Naive thymus-derived CD4-positive, alpha-beta T cell (primary cell): ENCODE measurements around the gene HDAC4. TPM values are rescaled to one million over a fixed set of nuclear protein-coding genes. Genes with fewer than 3 reads are reported as not detected.

Source experiments
- ATAC-seq: fragments of 150-1000 bp; cut with Tn5 transposase; 2 replicates; pipeline ENCODE4 v1.10.0; 2021; ENCODE audit warnings: mild to moderate bottlenecking, moderate library complexity
- CTCF ChIA-PET: fragments of 350-600 bp; sonication (Branson Sonifier 250); formaldehyde crosslinking; loops from one replicate; lab custom pipeline; 2021; ENCODE audit warnings: antibody characterized with exemption; lab: Charles Lee
- POLR2A ChIA-PET: fragments of 350-600 bp; sonication (Branson Sonifier 250); formaldehyde crosslinking; loops from one replicate; lab custom pipeline; 2021; ENCODE audit warnings: antibody characterized with exemption, inconsistent platforms; lab: Charles Lee
- DNase-seq, 9 donors: peaks; one replicate each; pipeline versions ENCODE4 v3.0.0 to v3.0.0-alpha.2; 2020 to 2022; ENCODE audit warnings: mixed read lengths in 1 of 9
- H3K27ac ChIP-seq: one replicate; pipeline ENCODE4 v1.7.0; 2013; ENCODE audit warnings: mild to moderate bottlenecking, low read depth, low read length, moderate library complexity
- H3K27me3 ChIP-seq, 2 donors: one replicate each; pipeline ENCODE4 v1.7.0; 2013; ENCODE audit warnings: low read length in 2 of 2, mild to moderate bottlenecking in 2 of 2, moderate library complexity in 2 of 2; ENCODE audit not compliant: control insufficient read depth in 2 of 2, insufficient read depth in 2 of 2
- H3K36me3 ChIP-seq, 3 experiments: 1 replicate in 2 of 3; 2 replicates in 1 of 3; pipeline ENCODE4 v1.7.0; 2013; ENCODE audit warnings: low read length in 3 of 3, mild to moderate bottlenecking in 3 of 3, moderate library complexity in 1 of 3; ENCODE audit not compliant: insufficient read depth in 3 of 3, control insufficient read depth in 2 of 3
- H3K4me1 ChIP-seq, 2 donors: one replicate each; pipeline ENCODE4 v1.7.0; 2013; ENCODE audit warnings: low read length in 2 of 2, mild to moderate bottlenecking in 2 of 2, moderate library complexity in 1 of 2; ENCODE audit not compliant: control insufficient read depth in 2 of 2, insufficient read depth in 2 of 2
- H3K4me3 ChIP-seq: 2 replicates; pipeline ENCODE4 v1.7.0; 2013; ENCODE audit warnings: mild to moderate bottlenecking, low read length
- H3K9me3 ChIP-seq, 3 experiments: 1 replicate in 2 of 3; 2 replicates in 1 of 3; pipeline ENCODE4 v1.7.0; 2013; ENCODE audit warnings: low read length in 3 of 3; ENCODE audit not compliant: control insufficient read depth in 2 of 3
- H3K27ac Mint-ChIP-seq, 9 donors: one replicate each; pipeline ENCODE4 v1.8.0; 2020 to 2022; ENCODE audit warnings: mixed read lengths in 9 of 9, mild to moderate bottlenecking in 8 of 9, moderate library complexity in 5 of 9, inconsistent platforms in 2 of 9
- H3K27me3 Mint-ChIP-seq, 5 donors: one replicate each; pipeline ENCODE4 v1.8.0; 2021 to 2022; ENCODE audit warnings: mixed read lengths in 5 of 5, mild to moderate bottlenecking in 1 of 5
- H3K36me3 Mint-ChIP-seq, 5 donors: one replicate each; pipeline ENCODE4 v1.8.0; 2020 to 2022; ENCODE audit warnings: mixed read lengths in 5 of 5, mild to moderate bottlenecking in 3 of 5, inconsistent platforms in 1 of 5
- H3K4me1 Mint-ChIP-seq, 7 donors: one replicate each; pipeline ENCODE4 v1.8.0; 2020 to 2022; ENCODE audit warnings: mixed read lengths in 7 of 7, mild to moderate bottlenecking in 3 of 7, inconsistent platforms in 1 of 7
- H3K4me3 Mint-ChIP-seq, 10 donors: one replicate each; pipeline ENCODE4 v1.8.0; 2020 to 2022; ENCODE audit warnings: mild to moderate bottlenecking in 10 of 10, mixed read lengths in 10 of 10, moderate library complexity in 6 of 10, inconsistent platforms in 2 of 10
- H3K9me3 Mint-ChIP-seq, 11 donors: one replicate each; pipeline ENCODE4 v1.8.0; 2020 to 2022; ENCODE audit warnings: mixed read lengths in 11 of 11, mild to moderate bottlenecking in 4 of 11, inconsistent platforms in 1 of 11, moderate library complexity in 1 of 11
- intact Hi-C, 2 donors: fragments of 100-400 bp; cut with micrococcal nuclease; formaldehyde crosslinking; loops; one replicate each; pipeline ENCODE4 v1.15.1; 2023
- polyA plus RNA-seq, 2 donors: library from polyadenylated mRNA; unstranded; fragments of 300-500 nt; fragmentation: Illumina TruSeq; gene quantifications; one replicate each; pipeline ENCODE4 v1.2.3, GENCODE V29; 2021
- total RNA-seq, 6 experiments: library from RNA in 5 of 6; stranded (reverse) in 5 of 6; gene quantifications; 1 replicate in 5 of 6; 2 replicates in 1 of 6; pipeline ENCODE4 v1.2.3 and lab custom pipeline; 2021 to 2026

The HDAC4 gene
- total and polyA plus RNA-seq, 7 experiments from 2014 or later = 7.4 to 101 (median 55.3) TPM

- Histone ChIP-seq H3K36me3 (no peaks in the 10 kb centered on the region), H3K4me1 (no peaks in the 10 kb centered on the region), H3K4me3 (no peak overlapping the region), H3K9me3 (no peaks in the 10 kb centered on the region), H3K27me3 (no peaks in the 10 kb centered on the region), H3K27ac (no peak overlapping the region)
- ATAC-seq (no peak), DNase-seq (no peak)
- Mint-ChIP-seq H3K36me3 (no peaks in the 10 kb centered on the region), H3K9me3 (no peaks in the 10 kb centered on the region), H3K4me3 (no peak overlapping the region), H3K27ac (no peak overlapping the region), H3K4me1 (no peaks in the 10 kb centered on the region), H3K27me3 (peaks cover 4 to 21% (median 13%) of the 10 kb centered on the region in 5 donors)
- CTCF ChIA-PET = no interaction called here
- POLR2A ChIA-PET = no interaction called here
- intact Hi-C loops = no loop called here
These were observed 387.7 kb downstream of the HDAC4 start for GRCh38 chr2:239012936-239013677.

DNA sequence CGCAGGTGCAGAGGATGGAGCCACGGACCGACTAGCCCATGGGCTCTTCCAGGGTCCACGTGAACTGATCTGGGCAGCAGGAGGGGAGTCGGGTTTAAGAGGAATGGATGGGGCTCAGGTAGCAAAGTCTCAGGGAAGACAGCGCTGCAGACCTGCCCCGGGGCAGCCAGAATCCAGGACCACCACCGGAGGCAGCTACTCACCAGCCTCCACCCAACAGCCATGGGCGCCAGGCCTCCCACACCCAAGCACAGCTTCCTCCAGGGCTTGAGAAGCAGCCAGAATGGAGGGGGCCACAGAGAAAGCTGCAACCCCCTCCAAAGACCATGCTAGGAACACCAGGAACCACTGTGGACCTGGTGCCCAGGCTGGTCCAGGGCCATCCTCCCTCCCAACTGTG is 388.6 kb downstream of the HDAC4 start:
- Mint-ChIP-seq H3K4me3 (no peak overlapping the region), H3K27me3 (peaks cover 6 to 23% (median 15%) of the 10 kb centered on the region in 5 donors), H3K4me1 (no peaks in the 10 kb centered on the region), H3K9me3 (no peaks in the 10 kb centered on the region), H3K27ac (no peak overlapping the region), H3K36me3 (no peaks in the 10 kb centered on the region)
- intact Hi-C loops = no loop called here
- no peaks in the 10 kb centered on the region for H3K36me3 ChIP-seq
- no peaks in the 10 kb centered on the region for H3K9me3 ChIP-seq
- H3K4me3 ChIP-seq = no peak overlapping the region
- H3K27ac ChIP-seq = no peak overlapping the region
- no peaks in the 10 kb centered on the region for H3K4me1 ChIP-seq
- ATAC-seq (no peak), DNase-seq (no peak)
- CTCF ChIA-PET = no interaction called here
- POLR2A ChIA-PET = no interaction called here
- no peaks in the 10 kb centered on the region for H3K27me3 ChIP-seq

GRCh38 chr2:239009589-239009961 is 391.2 kb downstream of the HDAC4 start:
- H3K4me1 Mint-ChIP-seq = no peaks in the 10 kb centered on the region
- POLR2A ChIA-PET = no interaction called here
- no peaks in the 10 kb centered on the region for H3K4me1 ChIP-seq
- no peaks in the 10 kb centered on the region for H3K36me3 Mint-ChIP-seq
- peaks cover 0 to 2% (median 0%) of the 10 kb centered on the region in 11 donors for H3K9me3 Mint-ChIP-seq
- no peak overlapping the region for H3K4me3 ChIP-seq
- peaks cover 6 to 33% (median 15%) of the 10 kb centered on the region in 5 donors for H3K27me3 Mint-ChIP-seq
- CTCF ChIA-PET = no interaction called here
- no peak overlapping the region for H3K27ac ChIP-seq
- H3K27me3 ChIP-seq = no peaks in the 10 kb centered on the region
- H3K27ac Mint-ChIP-seq = no peak overlapping the region
- DNase-seq = no peak
- no peak overlapping the region for H3K4me3 Mint-ChIP-seq
- ATAC-seq = no peak
- H3K9me3 ChIP-seq = no peaks in the 10 kb centered on the region
- no peaks in the 10 kb centered on the region for H3K36me3 ChIP-seq
- intact Hi-C loops = no loop called here

DNA sequence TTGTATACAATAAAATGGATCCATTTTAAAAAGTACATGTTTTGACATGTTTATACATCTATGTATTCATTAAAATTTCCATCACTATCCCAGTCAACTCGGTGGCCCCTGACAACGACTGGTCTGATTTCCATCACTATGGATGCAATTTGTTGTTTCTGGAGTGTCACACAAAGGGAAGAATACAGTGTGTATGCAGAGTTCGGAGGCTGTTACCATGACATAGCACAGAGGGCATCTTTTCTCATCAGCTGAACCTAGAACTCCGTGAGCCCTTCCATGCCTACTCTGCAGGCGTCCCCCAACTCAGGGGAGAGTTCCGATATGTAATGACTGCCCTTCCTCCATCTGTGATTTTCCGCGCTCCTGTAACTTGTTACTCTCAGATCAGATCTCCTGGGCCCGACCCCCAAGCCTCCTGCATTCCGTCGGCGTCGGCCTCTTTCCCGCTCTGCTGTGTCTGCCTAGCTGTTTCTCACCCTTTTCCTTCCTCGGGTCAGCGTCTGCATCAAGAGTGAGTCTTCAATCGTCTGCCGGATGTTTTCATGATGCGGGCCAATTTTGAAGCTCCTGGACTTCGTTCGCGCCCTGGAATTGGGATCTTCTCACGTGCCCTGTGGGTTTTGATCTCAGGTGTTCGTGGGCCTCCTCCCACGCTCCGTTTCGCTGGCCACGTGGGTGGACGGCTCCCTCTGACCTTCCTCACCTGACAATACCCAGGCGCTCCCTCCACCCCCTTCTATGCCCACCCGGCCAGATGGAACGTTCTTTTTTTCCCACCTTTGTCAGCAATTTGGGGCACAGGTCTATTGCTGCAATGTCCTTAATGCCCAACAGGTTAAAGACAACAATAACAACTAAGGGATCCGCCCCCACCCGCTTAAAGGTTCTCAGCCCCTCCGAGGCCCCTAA is 391.9 kb downstream of the HDAC4 start:
- no peak for ATAC-seq
- H3K27ac ChIP-seq = no peak overlapping the region
- H3K36me3 ChIP-seq = no peaks in the 10 kb centered on the region
- intact Hi-C loops = no loop called here
- no peak overlapping the region for H3K27ac Mint-ChIP-seq
- H3K9me3 ChIP-seq = no peaks in the 10 kb centered on the region
- H3K9me3 Mint-ChIP-seq = peaks cover 0 to 2% (median 0%) of the 10 kb centered on the region in 11 donors
- no peak overlapping the region for H3K4me3 ChIP-seq
- CTCF ChIA-PET = no interaction called here
- H3K27me3 Mint-ChIP-seq = peaks cover 6 to 36% (median 18%) of the 10 kb centered on the region in 5 donors
- POLR2A ChIA-PET = no interaction called here
- H3K4me1 ChIP-seq = no peaks in the 10 kb centered on the region
- no peak for DNase-seq
- no peak overlapping the region for H3K4me3 Mint-ChIP-seq
- no peaks in the 10 kb centered on the region for H3K36me3 Mint-ChIP-seq
- H3K27me3 ChIP-seq = no peaks in the 10 kb centered on the region
- H3K4me1 Mint-ChIP-seq = no peaks in the 10 kb centered on the region

- no peaks in the 10 kb centered on the region for H3K4me1 ChIP-seq
- CTCF ChIA-PET = no interaction called here
These were observed 392.8 kb downstream of the HDAC4 start for GRCh38 chr2:239008004-239008403.

GRCh38 chr2:239006622-239007285 is 394.1 kb downstream of the HDAC4 start:
- Histone ChIP-seq H3K9me3 (no peaks in the 10 kb centered on the region), H3K27ac (no peak overlapping the region), H3K27me3 (no peaks in the 10 kb centered on the region), H3K4me1 (no peaks in the 10 kb centered on the region), H3K4me3 (no peak overlapping the region), H3K36me3 (no peaks in the 10 kb centered on the region)
- intact Hi-C loops = no loop called here
- ChIA-PET CTCF (no interaction called here), POLR2A (no interaction called here)
- Mint-ChIP-seq H3K27me3 (peaks cover 5 to 35% (median 31%) of the 10 kb centered on the region in 5 donors), H3K9me3 (peaks cover 0 to 12% (median 8%) of the 10 kb centered on the region in 11 donors), H3K4me1 (no peaks in the 10 kb centered on the region), H3K27ac (no peak overlapping the region), H3K36me3 (peaks cover 0 to 10% (median 5%) of the 10 kb centered on the region in 5 donors), H3K4me3 (no peak overlapping the region)
- DNase-seq (no peak), ATAC-seq (no peak)

More at GRCh38 chr2:239008004-239008403, 392.8 kb downstream of the HDAC4 start:
- no peak overlapping the region for H3K27ac Mint-ChIP-seq
- intact Hi-C loops = no loop called here
- no peaks in the 10 kb centered on the region for H3K4me1 Mint-ChIP-seq
- ATAC-seq = no peak
- no peaks in the 10 kb centered on the region for H3K9me3 ChIP-seq
- no peaks in the 10 kb centered on the region for H3K27me3 ChIP-seq
- H3K36me3 ChIP-seq = no peaks in the 10 kb centered on the region
- no peak overlapping the region for H3K4me3 Mint-ChIP-seq
- H3K27me3 Mint-ChIP-seq = peaks cover 6 to 35% (median 19%) of the 10 kb centered on the region in 5 donors
- H3K36me3 Mint-ChIP-seq = no peaks in the 10 kb centered on the region
- no peak for DNase-seq
- no peak overlapping the region for H3K4me3 ChIP-seq
- POLR2A ChIA-PET = no interaction called here
- H3K9me3 Mint-ChIP-seq = peaks cover 0 to 2% (median 0%) of the 10 kb centered on the region in 11 donors
- H3K27ac ChIP-seq = no peak overlapping the region
